ENCODE results near the gene KIAA0586.
"Not testable (repeated sequence)": the region's sequence is repeated elsewhere in the genome, so short reads cannot be mapped to it uniquely, and the experiment has no call there.

Gene KIAA0586

GRCh38 chr14:58465421-58465820 lies 37.9 kb downstream of the KIAA0586 start:
- no peak for DNase-seq

- no peak for DNase-seq
Measured at GRCh38 chr14:58466459-58466858, 38.9 kb downstream of the KIAA0586 start.

- DNase-seq = no peak
Measured at GRCh38 chr14:58467575-58467974, 40.1 kb downstream of the KIAA0586 start.

GRCh38 chr14:58469309-58469708 lies 41.8 kb downstream of the KIAA0586 start:
- DNase-seq = no peak

- no peak for DNase-seq
Measured at GRCh38 chr14:58476320-58476719, 48.8 kb downstream of the KIAA0586 start.

- DNase-seq = no peak
Measured at GRCh38 chr14:58477653-58478052, 50.1 kb downstream of the KIAA0586 start.

GRCh38 chr14:58478329-58478728 lies 50.8 kb downstream of the KIAA0586 start:
- DNase-seq = not testable (repeated sequence)

- DNase-seq = no peak
Measured at GRCh38 chr14:58479975-58480374, 52.5 kb downstream of the KIAA0586 start.

- DNase-seq = no peak
Measured at GRCh38 chr14:58484176-58484575, 56.7 kb downstream of the KIAA0586 start.

GRCh38 chr14:58488550-58488949 lies 61.0 kb downstream of the KIAA0586 start:
- no peak for DNase-seq

GRCh38 chr14:58491593-58491992 lies 64.1 kb downstream of the KIAA0586 start:
- no peak for DNase-seq

GRCh38 chr14:58492044-58492443 lies 64.5 kb downstream of the KIAA0586 start:
- DNase-seq = no peak

- peak in 1 of 2 donors; percentile 45 for DNase-seq
Measured at GRCh38 chr14:58501214-58501816, 73.8 kb downstream of the KIAA0586 start.

GRCh38 chr14:58513272-58513671 lies 85.8 kb downstream of the KIAA0586 start:
- DNase-seq = no peak

- DNase-seq = no peak
Measured at GRCh38 chr14:58517592-58517991, 90.1 kb downstream of the KIAA0586 start.

- DNase-seq = not testable (repeated sequence)
Measured at GRCh38 chr14:58525691-58526090, 98.2 kb downstream of the KIAA0586 start.

GRCh38 chr14:58533446-58533845 lies 105.9 kb downstream of the KIAA0586 start:
- no peak for DNase-seq

- DNase-seq = no peak
Measured at GRCh38 chr14:58535044-58535443, 107.5 kb downstream of the KIAA0586 start.

GRCh38 chr14:58537004-58537403 lies 109.5 kb downstream of the KIAA0586 start:
- no peak for DNase-seq

- DNase-seq = no peak
Measured at GRCh38 chr14:58540749-58541632, 113.5 kb downstream of the KIAA0586 start.

- DNase-seq = no peak
Measured at GRCh38 chr14:58541633-58542022, 114.1 kb downstream of the KIAA0586 start.

GRCh38 chr14:58543253-58543652 lies 115.7 kb downstream of the KIAA0586 start:
- no peak for DNase-seq

- DNase-seq = no peak
Measured at GRCh38 chr14:58547649-58548048, 120.1 kb downstream of the KIAA0586 start.

- no peak for DNase-seq
Measured at GRCh38 chr14:58549105-58549757, 121.7 kb downstream of the KIAA0586 start.

Measured in CD4-positive, alpha-beta T cell treated with Interleukin-1 beta for 1 hour (primary cell).